Measurements from ENCODE around the gene CCNL2. TPM values are rescaled to one million over a fixed set of nuclear protein-coding genes. Genes with fewer than 3 reads are reported as not detected.
A peak's percentile ranks its signal among the peaks of the same experiment; 100 is the strongest.

CCNL2 gene
- total and polyA plus RNA-seq, 8 donors, result 33.4 to 739 (median 277) TPM

DNA sequence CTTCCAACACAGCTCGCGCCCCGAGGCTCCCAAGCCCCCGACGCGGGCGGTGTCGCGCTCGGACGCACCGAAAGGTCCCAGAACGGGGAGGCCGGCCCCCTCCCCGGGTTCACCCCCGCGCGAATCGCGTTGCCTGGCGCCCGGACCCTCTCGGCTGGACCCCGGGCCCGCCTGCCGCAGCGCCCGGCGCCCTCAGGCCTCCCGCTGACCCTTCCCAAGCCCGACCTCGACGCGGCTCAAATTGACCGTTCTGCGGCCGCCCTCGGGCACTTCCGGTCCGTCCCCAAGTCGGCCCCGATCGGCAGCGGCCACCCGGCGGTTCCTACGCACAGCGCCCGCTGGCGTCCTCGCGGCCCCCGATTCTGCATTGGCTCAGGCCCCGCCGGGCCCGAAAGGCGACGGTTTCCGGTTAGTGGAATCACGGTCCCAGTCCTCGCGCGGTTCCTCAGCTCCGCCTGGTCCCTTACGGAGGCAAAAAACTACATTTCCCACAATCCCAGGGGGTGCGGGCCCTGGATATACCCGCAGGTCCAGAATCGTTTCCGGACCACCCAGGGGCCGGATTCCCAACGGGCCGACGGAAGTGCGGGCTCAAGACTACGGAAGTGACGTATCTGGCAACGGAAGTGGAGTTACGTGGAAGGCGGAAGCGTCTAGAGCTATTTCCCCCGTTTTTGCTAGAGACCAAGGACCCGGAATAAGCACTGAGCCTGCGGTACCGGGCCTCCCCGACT, 24.0 kb downstream of the CCNL2 start, which contains the start of gene AURKAIP1:
Gene AURKAIP1, minus strand, starts transcription at position 279 of the 734 bp plus-strand sequence. CDS start 451 bp downstream, outside the sequence.
- 0 to 1% (median 0%) methylated on average over 42 to 85 of the region's 85 CpGs for WGBS, 5 donors
- peaks cover 0 to 26% (median 16%) of the 10 kb centered on the region in 4 donors for H3K36me3 ChIP-seq
- intact Hi-C loops (cut with DNase I; ENCODE audit: low total_unique reads), result no loop called here

DNA sequence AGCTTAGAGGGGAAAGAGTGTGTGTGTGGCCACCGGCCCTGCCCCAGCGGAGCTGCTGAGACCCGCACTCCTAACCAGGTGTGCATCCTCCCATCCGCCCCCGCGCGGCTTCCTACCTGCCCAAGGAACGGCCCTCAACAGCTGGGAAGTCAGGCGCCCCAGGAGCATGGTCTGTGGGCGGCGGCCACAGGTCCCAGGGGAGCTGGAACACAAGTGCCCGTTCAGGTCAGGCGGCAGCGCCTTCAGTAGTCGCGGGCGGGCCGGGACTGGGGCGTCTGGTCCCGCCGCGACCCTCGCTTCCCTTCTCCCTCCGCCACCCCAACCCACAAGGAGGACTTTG, 24.6 kb downstream of the CCNL2 start:
- DNase-seq, result no peak
- Histone ChIP-seq H3K27ac (peak overlapping the region; percentile 90 to 98 (median 95)), H3K27me3 (no peaks in the 10 kb centered on the region), H3K4me3 (peak overlapping the region; percentile 62 to 100 (median 90)), H3K36me3 (peaks cover 0 to 25% (median 15%) of the 10 kb centered on the region in 4 donors), H3K9me3 (no peaks in the 10 kb centered on the region), H3K4me1 (peaks cover 29 to 47% (median 43%) of the 10 kb centered on the region in 4 donors)
- TF ChIP-seq POLR2AphosphoS5 (IDR thresholded peaks at IDR 0.05) (no peak), POLR2A (IDR thresholded peaks at IDR 0.05) (no peak), EP300 (IDR thresholded peaks at IDR 0.05) (no peak)
- TF ChIP-seq, protein P1, sequence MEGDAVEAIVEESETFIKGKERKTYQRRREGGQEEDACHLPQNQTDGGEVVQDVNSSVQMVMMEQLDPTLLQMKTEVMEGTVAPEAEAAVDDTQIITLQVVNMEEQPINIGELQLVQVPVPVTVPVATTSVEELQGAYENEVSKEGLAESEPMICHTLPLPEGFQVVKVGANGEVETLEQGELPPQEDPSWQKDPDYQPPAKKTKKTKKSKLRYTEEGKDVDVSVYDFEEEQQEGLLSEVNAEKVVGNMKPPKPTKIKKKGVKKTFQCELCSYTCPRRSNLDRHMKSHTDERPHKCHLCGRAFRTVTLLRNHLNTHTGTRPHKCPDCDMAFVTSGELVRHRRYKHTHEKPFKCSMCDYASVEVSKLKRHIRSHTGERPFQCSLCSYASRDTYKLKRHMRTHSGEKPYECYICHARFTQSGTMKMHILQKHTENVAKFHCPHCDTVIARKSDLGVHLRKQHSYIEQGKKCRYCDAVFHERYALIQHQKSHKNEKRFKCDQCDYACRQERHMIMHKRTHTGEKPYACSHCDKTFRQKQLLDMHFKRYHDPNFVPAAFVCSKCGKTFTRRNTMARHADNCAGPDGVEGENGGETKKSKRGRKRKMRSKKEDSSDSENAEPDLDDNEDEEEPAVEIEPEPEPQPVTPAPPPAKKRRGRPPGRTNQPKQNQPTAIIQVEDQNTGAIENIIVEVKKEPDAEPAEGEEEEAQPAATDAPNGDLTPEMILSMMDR (IDR thresholded peaks at IDR 0.05), result no peak
- intact Hi-C loops (cut with DNase I; ENCODE audit: low total_unique reads), result no loop called here
- 0 to 1% (median 1%) methylated on average over 18 to 24 of the region's 24 CpGs; no CpG with 5 or more reads in 1 of the 5 donors for WGBS, 5 donors

More for the DNA sequence above, 24.0 kb downstream of the CCNL2 start, which contains the start of gene AURKAIP1:
- Histone ChIP-seq H3K27ac (peak within 1 kb of the TSS; percentile 90 to 98 (median 95)), H3K4me1 (peaks cover 29 to 47% (median 43%) of the 10 kb centered on the region in 4 donors), H3K9me3 (no peaks in the 10 kb centered on the region), H3K4me3 (peak within 1 kb of the TSS; percentile 62 to 100 (median 90)), H3K27me3 (no peaks in the 10 kb centered on the region)
- peak; percentile 98 to 100 for DNase-seq
- TF ChIP-seq EP300 (IDR thresholded peaks at IDR 0.05) (no peak), POLR2A (IDR thresholded peaks at IDR 0.05) (peak in 1 of 4 donors; percentile 24), POLR2AphosphoS5 (IDR thresholded peaks at IDR 0.05) (peak; percentile 67 to 96 (median 76))
- TF ChIP-seq, protein P1 (IDR thresholded peaks at IDR 0.05), result peak in 2 of 7 experiments; percentile 29

GRCh38 chr1:1373815-1374588, 25.1 kb downstream of the CCNL2 start:
- TF ChIP-seq EP300 (IDR thresholded peaks at IDR 0.05), result no peak
- TF ChIP-seq POLR2A (IDR thresholded peaks at IDR 0.05), result no peak
- TF ChIP-seq, protein P1 (IDR thresholded peaks at IDR 0.05), result no peak
- no peak for TF ChIP-seq POLR2AphosphoS5 (IDR thresholded peaks at IDR 0.05)
- Histone ChIP-seq H3K27ac (peak overlapping the region; percentile 90 to 98 (median 95)), H3K4me3 (peak overlapping the region; percentile 62 to 100 (median 90)), H3K27me3 (no peaks in the 10 kb centered on the region), H3K9me3 (no peaks in the 10 kb centered on the region), H3K4me1 (peaks cover 29 to 47% (median 43%) of the 10 kb centered on the region in 4 donors), H3K36me3 (peaks cover 0 to 25% (median 15%) of the 10 kb centered on the region in 4 donors)
- no peak for DNase-seq
- intact Hi-C loops (cut with DNase I; ENCODE audit: low total_unique reads), result no loop called here
- WGBS, 5 donors, result 44 to 56% (median 51%) methylated on average over 43 to 52 of the region's 52 CpGs
